SHP77 (cell line): Measurements from ENCODE around the gene MRPL58.
"Not testable (repeated sequence)": the region's sequence is repeated elsewhere in the genome, so short reads cannot be mapped to it uniquely, and the experiment has no call there.

Source experiments
- DNase-seq, 2 experiments: peaks; one replicate each; lab custom pipeline; 2025; lab: John Stamatoyannopoulos, UW

Gene MRPL58

GRCh38 chr17:75012346-75013091 is at the start of gene MRPL58:
Gene MRPL58 (plus strand): TSS chr17:75012670. CDS start chr17:75012687, 17 bp downstream.
- peak; percentile 95 to 97 for DNase-seq

DNA sequence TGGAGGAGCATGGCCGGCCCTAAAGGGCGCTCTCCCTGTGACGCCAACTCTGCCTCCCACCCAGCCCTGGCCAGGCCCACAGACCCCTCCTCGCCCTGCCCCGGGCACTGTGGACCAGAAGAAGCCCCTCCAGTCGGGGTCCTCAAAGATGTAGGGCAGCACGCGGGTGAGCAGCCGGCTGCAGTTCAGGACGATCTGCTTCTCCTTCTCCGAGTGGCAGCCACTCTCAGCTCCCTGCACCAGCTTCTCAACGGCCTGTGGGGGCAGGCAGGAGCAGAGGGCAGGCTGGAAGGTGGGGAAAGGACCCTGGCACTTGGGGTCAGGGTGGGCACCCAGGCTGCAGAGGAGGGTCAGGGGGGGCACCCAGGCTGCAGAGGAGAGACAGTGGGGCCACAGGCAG is 48.8 kb upstream of the MRPL58 start:
- no peak for DNase-seq

DNA sequence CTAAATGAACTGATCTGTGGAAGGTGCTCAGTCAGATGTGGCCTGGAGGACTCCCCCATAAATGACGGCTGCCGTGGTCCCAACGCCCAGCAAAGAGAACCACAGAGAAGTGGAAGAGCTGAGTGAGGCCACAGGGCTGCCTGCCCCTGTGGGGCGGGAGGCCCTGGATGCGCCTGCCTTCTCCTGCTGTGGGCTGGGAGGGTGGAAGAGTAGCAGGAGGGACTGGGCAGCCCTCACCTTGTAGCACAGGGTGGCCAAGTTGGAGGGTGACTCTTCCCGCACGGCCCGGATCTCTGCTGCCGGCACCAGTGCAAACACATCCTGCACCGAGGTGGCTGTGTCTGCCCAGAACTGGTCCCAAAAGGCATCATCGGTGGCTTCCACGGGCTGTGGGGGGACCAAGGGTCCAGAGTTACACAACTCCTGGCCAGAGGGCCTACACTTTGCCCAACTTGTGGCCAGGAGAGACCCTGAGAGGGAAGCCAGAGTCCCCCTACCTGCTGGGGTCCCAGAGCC is 48.2 kb upstream of the MRPL58 start:
- DNase-seq, result no peak

- DNase-seq, result no peak
These were observed 47.4 kb upstream of the MRPL58 start for GRCh38 chr17:74964988-74965622.

DNA sequence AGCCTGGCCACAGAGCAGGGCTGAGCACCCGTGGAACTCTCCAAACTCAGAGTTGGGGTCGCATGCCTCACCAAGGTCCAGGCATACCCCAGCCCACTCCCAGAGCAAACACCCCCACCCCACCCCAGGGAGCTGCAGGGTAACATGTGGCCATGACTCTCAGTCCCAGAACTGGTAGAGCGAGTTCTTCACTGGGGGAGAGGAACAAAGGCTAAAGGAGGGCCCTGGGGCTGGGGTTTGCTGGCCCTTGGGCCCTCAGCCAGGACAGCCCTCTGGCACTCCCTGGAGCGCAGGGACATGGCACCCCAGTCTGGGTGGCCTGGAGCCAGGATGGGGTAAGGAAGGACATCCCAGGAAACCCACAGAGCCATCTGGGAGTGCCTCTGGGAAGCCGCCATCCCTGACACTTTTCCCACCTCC is 44.1 kb upstream of the MRPL58 start:
- no peak for DNase-seq

GRCh38 chr17:74969501-74969900 is 43.0 kb upstream of the MRPL58 start:
- DNase-seq, result not testable (repeated sequence)

DNA sequence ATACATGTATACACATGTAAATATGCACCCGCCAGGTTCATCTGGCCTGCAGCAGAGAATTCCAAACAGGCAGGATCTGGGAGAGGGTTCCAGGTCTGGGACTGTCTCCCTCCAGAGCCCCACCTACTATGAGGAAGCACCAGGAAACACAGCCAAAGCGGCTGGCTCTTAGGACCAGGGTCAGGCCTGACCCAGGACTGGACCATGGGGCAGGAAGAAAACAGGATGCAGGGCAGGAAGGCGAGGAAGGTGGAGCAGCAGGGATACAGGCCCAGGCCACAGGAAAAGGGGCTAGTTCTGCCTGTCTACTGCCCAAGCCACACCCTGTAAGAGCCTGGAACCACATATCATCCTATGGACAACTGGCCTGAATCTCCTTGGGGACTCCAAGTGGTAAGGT is 42.1 kb upstream of the MRPL58 start:
- no peak for DNase-seq

DNA sequence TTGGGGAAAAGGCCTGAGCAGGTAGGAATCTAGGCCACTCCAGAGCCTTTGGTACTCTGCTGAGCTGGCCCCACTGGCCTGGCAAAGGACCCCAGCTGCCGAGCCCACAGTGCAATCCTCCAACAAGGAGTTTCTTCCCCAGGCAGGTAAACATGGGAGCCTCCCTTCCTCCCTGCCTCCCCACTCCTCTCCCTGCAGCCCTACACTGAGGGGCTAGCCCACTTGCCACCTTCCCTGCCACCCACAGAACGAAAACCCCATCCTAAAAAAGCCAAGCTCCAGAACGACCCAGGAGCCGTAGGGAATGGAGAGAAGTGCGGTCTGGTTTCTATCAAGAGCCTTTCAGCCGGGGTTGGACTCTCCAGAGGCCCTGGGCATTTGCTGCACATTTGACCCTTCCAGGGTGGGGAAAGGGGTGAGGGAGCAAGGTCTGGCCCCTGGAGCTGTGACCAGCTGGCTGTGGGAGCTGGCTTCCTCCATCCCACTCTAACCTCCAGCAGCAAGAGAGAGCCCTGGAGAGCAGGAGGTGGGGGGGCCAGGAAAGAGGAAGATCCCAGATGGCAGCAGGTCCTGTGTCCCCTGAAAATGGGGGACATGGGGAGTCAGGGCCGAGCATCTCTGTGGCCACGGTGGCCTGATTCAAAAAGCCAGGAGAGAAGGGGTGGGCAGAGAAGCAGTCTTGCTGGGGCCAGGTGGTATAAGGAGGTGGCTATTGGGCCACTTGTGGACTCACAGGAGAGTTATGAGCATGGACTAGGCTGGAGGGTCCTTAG is 41.2 kb upstream of the MRPL58 start:
- no peak for DNase-seq

DNA sequence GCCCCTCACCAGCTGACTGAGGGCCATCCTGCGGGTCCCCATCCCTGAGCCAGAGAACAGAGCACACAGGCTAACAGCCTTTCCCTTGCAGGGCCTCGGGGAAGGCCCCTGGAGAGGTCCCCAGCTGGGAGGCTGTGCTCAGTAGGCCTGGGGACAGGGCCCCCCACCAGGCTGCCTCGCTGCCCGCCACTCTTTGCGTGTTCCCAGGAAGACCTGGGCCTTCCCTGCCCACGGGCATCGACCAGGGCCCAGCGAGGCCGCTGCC is 40.7 kb upstream of the MRPL58 start:
- DNase-seq, result no peak

DNA sequence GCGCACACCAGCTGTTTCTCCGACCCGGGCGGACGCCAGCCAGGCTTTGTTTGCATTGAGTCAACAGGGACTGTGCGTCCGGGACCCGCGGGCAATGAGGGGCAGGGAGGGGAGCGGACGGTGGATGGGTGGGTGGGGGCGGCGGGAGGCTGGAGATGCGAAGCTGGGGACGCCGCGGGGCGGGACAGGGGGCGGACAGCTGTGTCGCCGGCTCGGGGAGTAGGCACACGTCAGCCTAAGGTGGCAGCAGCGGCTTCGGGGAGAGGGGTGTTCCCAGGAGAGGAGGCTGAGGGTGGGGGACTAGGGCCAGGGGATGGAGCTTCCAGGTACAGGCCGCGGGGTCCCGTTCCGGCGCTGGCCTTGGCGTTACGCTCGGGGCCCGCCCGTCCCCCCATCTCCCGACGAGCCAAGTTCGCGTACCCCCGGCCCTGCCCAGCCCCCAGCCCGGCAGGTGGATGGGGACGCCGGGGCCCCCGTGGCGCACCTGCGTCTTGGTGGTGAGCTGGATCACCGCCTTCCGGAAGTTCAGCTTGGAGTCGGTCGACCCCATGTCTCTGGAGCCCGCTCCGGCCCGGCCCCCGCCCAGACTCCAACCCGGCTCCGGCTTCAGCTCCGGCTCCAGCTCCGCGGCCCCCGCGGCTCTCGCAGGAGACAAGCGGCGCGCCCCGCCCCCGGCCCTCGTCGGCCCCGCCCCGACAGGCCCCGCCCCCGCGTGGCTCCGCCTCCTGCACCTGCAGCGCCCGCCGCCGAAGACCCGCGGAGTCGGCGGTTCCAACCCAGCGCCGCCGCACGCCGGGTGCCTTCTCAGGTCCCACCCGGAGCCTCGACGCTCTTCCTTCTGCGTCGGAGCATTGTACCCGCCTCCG is 40.1 kb upstream of the MRPL58 start, which contains the start of gene HID1:
TSS of gene HID1 (minus strand) at position 653 of the 866 bp plus-strand sequence. CDS start at position 550, 103 bp downstream.
- peak; percentile 79 to 91 for DNase-seq

GRCh38 chr17:74972973-74973328 is 39.5 kb upstream of the MRPL58 start:
- no peak for DNase-seq

- no peak for DNase-seq
These were observed 36.5 kb upstream of the MRPL58 start for GRCh38 chr17:74975943-74976342.

DNA sequence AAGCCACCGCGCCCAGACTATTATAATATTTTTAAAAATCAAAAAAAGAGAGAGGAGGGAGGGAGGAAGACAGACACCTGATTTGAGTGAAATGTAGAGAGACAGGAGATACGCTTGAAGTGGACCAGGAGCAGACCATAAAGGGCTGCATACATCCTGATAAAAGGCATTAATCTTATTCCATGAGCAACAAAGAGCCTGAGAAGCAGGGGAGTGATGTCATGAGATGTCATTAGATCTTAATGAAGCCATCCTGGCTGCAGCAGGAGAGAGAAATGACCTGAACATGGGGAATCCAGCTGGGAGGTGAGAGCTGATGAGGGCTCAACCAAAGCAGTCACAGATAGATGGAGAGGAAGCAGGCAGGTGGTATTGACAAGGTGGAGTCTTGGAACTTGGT is 34.7 kb upstream of the MRPL58 start:
- no peak for DNase-seq

DNA sequence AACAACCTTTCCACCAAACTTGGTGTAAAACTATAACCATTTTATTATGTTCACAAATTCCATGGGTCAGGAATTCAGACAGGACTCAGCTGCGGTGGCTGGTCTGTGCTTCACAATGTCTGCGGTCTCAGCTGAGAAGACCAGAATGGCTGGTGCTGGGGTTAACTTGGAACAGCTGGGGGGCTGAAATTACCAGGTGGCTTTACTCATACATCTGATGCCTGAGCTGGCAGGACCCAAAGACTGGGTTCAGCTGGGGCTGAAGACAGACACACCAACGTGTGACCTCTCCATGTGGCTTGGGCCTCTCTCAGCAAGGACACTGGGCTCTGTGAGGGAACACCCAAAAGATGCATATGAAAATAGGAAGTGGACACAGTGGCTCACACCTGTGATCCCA is 34.2 kb upstream of the MRPL58 start:
- no peak for DNase-seq

DNA sequence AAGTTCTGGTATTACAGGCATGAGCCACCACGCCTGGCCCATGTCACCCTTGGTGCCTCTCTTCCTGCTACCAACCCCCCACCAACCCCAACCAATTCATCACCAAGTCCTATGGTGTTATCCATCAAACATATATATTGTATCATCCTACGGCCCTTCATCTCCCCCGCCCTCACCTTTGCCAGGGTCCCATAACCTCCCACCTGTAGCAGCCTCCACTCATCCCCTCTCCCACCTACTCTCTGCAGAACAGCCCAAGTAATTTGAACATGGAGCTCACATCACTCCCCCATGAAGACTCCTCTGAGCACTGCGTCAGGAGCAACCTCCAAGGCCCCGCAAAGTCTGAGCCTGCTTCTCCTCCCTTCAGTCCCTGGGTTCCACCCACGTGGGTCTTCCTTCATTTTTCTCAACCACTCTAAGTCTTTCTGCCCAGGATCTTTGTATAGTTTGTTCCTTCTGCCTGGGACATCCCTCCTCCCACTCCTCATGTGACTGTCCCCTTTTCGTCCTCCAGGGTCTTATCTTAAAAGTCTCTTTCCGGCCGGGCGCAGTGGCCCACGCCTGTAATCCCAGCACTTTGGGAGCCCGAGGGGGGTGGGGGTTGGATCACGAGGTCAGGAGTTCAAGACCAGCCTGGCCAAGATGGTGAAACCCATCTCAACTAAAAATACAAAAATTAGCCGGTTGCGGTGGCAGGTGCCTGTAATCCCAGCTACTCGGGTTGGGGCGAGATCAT is 32.9 kb upstream of the MRPL58 start:
- no peak for DNase-seq

GRCh38 chr17:74981318-74981978 is 31.0 kb upstream of the MRPL58 start:
- DNase-seq, result no peak

- peak; percentile 90 to 92 for DNase-seq
These were observed 30.3 kb upstream of the MRPL58 start for GRCh38 chr17:74981979-74982662.

GRCh38 chr17:74982663-74983313 is 29.7 kb upstream of the MRPL58 start:
- DNase-seq, result peak; percentile 49 to 58

- no peak for DNase-seq
These were observed 26.3 kb upstream of the MRPL58 start for GRCh38 chr17:74986206-74986576.
